ENCODE measurements around the gene PHF5A.
"Not testable (repeated sequence)": the region's sequence is repeated elsewhere in the genome, so short reads cannot be mapped to it uniquely, and the experiment has no call there.

The PHF5A gene

GRCh38 chr22:41487037-41487935, 18.8 kb upstream of the PHF5A start:
- DNase-seq, result no peak

GRCh38 chr22:41485033-41485432, 16.5 kb upstream of the PHF5A start:
- DNase-seq, result no peak

- no peak for DNase-seq
Measured at GRCh38 chr22:41482319-41482935, 13.9 kb upstream of the PHF5A start.

GRCh38 chr22:41481925-41482318, 13.4 kb upstream of the PHF5A start:
- DNase-seq, result no peak

GRCh38 chr22:41481131-41481830, 12.8 kb upstream of the PHF5A start:
- DNase-seq, result no peak

GRCh38 chr22:41480397-41480735, 11.9 kb upstream of the PHF5A start:
- no peak for DNase-seq

- no peak for DNase-seq
Measured at GRCh38 chr22:41479671-41480396, 11.3 kb upstream of the PHF5A start.

- no peak for DNase-seq
Measured at GRCh38 chr22:41478891-41479521, 10.5 kb upstream of the PHF5A start.

- no peak for DNase-seq
Measured at GRCh38 chr22:41478473-41478872, 10.0 kb upstream of the PHF5A start.

GRCh38 chr22:41474872-41475451, 6.5 kb upstream of the PHF5A start:
- no peak for DNase-seq

- DNase-seq, result no peak
Measured at GRCh38 chr22:41471568-41471967, 3.1 kb upstream of the PHF5A start.

- DNase-seq, result no peak
Measured at GRCh38 chr22:41470886-41471285, 2.4 kb upstream of the PHF5A start.

GRCh38 chr22:41469218-41469851, 843 bp upstream of the PHF5A start:
- DNase-seq, result peak; percentile 21

- DNase-seq, result no peak
Measured at GRCh38 chr22:41461901-41462300, 6.6 kb downstream of the PHF5A start.

- not testable (repeated sequence) for DNase-seq
Measured at GRCh38 chr22:41460071-41460470, 8.4 kb downstream of the PHF5A start.

GRCh38 chr22:41459431-41459830, 9.1 kb downstream of the PHF5A start:
- no peak for DNase-seq

- no peak for DNase-seq
Measured at GRCh38 chr22:41458161-41458728, 10.2 kb downstream of the PHF5A start.

GRCh38 chr22:41448189-41448808, 20.2 kb downstream of the PHF5A start:
- peak; percentile 99 for DNase-seq

GRCh38 chr22:41447435-41448188, 20.9 kb downstream of the PHF5A start:
- DNase-seq, result peak; percentile 76
